Measurements from ENCODE around the gene CLVS2.
A peak's percentile ranks its signal among the peaks of the same experiment; 100 is the strongest.

The CLVS2 gene

GRCh38 chr6:123017104-123017682 lies 21.2 kb downstream of the CLVS2 start:
- DNase-seq (ENCODE audit: low read depth) = no peak
- H3K4me3 ChIP-seq (ENCODE audit: low read depth, low read length) = no peak overlapping the region

GRCh38 chr6:123022975-123023374 lies 26.9 kb downstream of the CLVS2 start:
- H3K4me3 ChIP-seq (ENCODE audit: low read depth, low read length) = no peak overlapping the region
- no peak for DNase-seq (ENCODE audit: low read depth)

- no peak for DNase-seq (ENCODE audit: low read depth)
- no peak overlapping the region for H3K4me3 ChIP-seq (ENCODE audit: low read depth, low read length)
These were observed 28.9 kb downstream of the CLVS2 start for GRCh38 chr6:123024976-123025375.

GRCh38 chr6:123027408-123027807 lies 31.4 kb downstream of the CLVS2 start:
- DNase-seq (ENCODE audit: low read depth) = no peak
- H3K4me3 ChIP-seq (ENCODE audit: low read depth, low read length) = no peak overlapping the region

- H3K4me3 ChIP-seq (ENCODE audit: low read depth, low read length) = no peak overlapping the region
- DNase-seq (ENCODE audit: low read depth) = no peak
These were observed 32.2 kb downstream of the CLVS2 start for GRCh38 chr6:123028263-123028662.

- DNase-seq (ENCODE audit: low read depth) = no peak
- no peak overlapping the region for H3K4me3 ChIP-seq (ENCODE audit: low read depth, low read length)
These were observed 34.2 kb downstream of the CLVS2 start for GRCh38 chr6:123030282-123030681.

- no peak overlapping the region for H3K4me3 ChIP-seq (ENCODE audit: low read depth, low read length)
- no peak for DNase-seq (ENCODE audit: low read depth)
These were observed 40.6 kb downstream of the CLVS2 start for GRCh38 chr6:123036648-123037047.

- H3K4me3 ChIP-seq (ENCODE audit: low read depth, low read length) = no peak overlapping the region
- no peak for DNase-seq (ENCODE audit: low read depth)
These were observed 43.4 kb downstream of the CLVS2 start for GRCh38 chr6:123039431-123039830.

GRCh38 chr6:123042401-123042800 lies 46.4 kb downstream of the CLVS2 start:
- DNase-seq (ENCODE audit: low read depth) = no peak
- no peak overlapping the region for H3K4me3 ChIP-seq (ENCODE audit: low read depth, low read length)

GRCh38 chr6:123044341-123044860 lies 48.4 kb downstream of the CLVS2 start:
- H3K4me3 ChIP-seq (ENCODE audit: low read depth, low read length) = no peak overlapping the region
- DNase-seq (ENCODE audit: low read depth) = no peak

GRCh38 chr6:123053602-123054225 lies 57.7 kb downstream of the CLVS2 start:
- DNase-seq (ENCODE audit: low read depth) = no peak
- no peak overlapping the region for H3K4me3 ChIP-seq (ENCODE audit: low read depth, low read length)

GRCh38 chr6:123055256-123055655 lies 59.2 kb downstream of the CLVS2 start:
- peak; percentile 85 for DNase-seq (ENCODE audit: low read depth)
- no peak overlapping the region for H3K4me3 ChIP-seq (ENCODE audit: low read depth, low read length)

- no peak overlapping the region for H3K4me3 ChIP-seq (ENCODE audit: low read depth, low read length)
- DNase-seq (ENCODE audit: low read depth) = no peak
These were observed 66.6 kb downstream of the CLVS2 start for GRCh38 chr6:123062670-123063069.

- no peak for DNase-seq (ENCODE audit: low read depth)
- H3K4me3 ChIP-seq (ENCODE audit: low read depth, low read length) = no peak overlapping the region
These were observed 68.0 kb downstream of the CLVS2 start for GRCh38 chr6:123064038-123064437.

- no peak overlapping the region for H3K4me3 ChIP-seq (ENCODE audit: low read depth, low read length)
- no peak for DNase-seq (ENCODE audit: low read depth)
These were observed 78.6 kb downstream of the CLVS2 start for GRCh38 chr6:123074616-123075015.

- DNase-seq (ENCODE audit: low read depth) = no peak
- no peak overlapping the region for H3K4me3 ChIP-seq (ENCODE audit: low read depth, low read length)
These were observed 89.4 kb downstream of the CLVS2 start for GRCh38 chr6:123085403-123085802.

GRCh38 chr6:123089226-123089625 lies 93.2 kb downstream of the CLVS2 start:
- DNase-seq (ENCODE audit: low read depth) = no peak
- H3K4me3 ChIP-seq (ENCODE audit: low read depth, low read length) = no peak overlapping the region

- H3K4me3 ChIP-seq (ENCODE audit: low read depth, low read length) = no peak overlapping the region
These were observed 95.3 kb downstream of the CLVS2 start for GRCh38 chr6:123091091-123091895.

GRCh38 chr6:123091896-123092271 lies 95.8 kb downstream of the CLVS2 start:
- DNase-seq (ENCODE audit: low read depth) = no peak
- no peak overlapping the region for H3K4me3 ChIP-seq (ENCODE audit: low read depth, low read length)

More at GRCh38 chr6:123091091-123091895, 95.3 kb downstream of the CLVS2 start:
- DNase-seq (ENCODE audit: low read depth) = peak; percentile 93

- DNase-seq (ENCODE audit: low read depth) = no peak
- no peak overlapping the region for H3K4me3 ChIP-seq (ENCODE audit: low read depth, low read length)
These were observed 98.8 kb downstream of the CLVS2 start for GRCh38 chr6:123094795-123095194.

Measured in skeletal muscle cell (primary cell).